K562 (cell line): ENCODE measurements around the gene GLE1. TPM values are rescaled to one million over a fixed set of nuclear protein-coding genes. Genes with fewer than 3 reads are reported as not detected.

Experiments
- CEBPG ChIP-seq, 3 experiments: fragments of 200-800 bp in 1 of 3; sonication (Bioruptor generic) in 1 of 3; sonication (generic) in 1 of 3; formaldehyde crosslinking in 1 of 3; IDR thresholded peaks in 2 of 3; conservative IDR thresholded peaks in 1 of 3; 2 replicates each; pipeline versions ENCODE4 v1.6.1 to v1.8.0; 2016 to 2022; ENCODE audit warnings: missing compliant biosample characterization in 2 of 3, missing genetic modification characterization in 2 of 3, mild to moderate bottlenecking in 1 of 3, missing genetic modification reagents in 1 of 3
- EGR1 ChIP-seq: fragments of 450-650 bp; conservative IDR thresholded peaks from 2 replicates; pipeline ENCODE4 v1.6.1; 2017; ENCODE audit warnings: mild to moderate bottlenecking
- ETS2 ChIP-seq: IDR thresholded peaks from 2 replicates; pipeline ENCODE4 v1.6.1; 2016; ENCODE audit warnings: borderline replicate concordance, missing genetic modification characterization, mild to moderate bottlenecking, moderate library complexity, missing compliant biosample characterization; ENCODE audit not compliant: poor library complexity, severe bottlenecking
- EZH2 ChIP-seq: IDR thresholded peaks from 2 replicates; pipeline ENCODE4 v1.6.1; 2012; ENCODE audit warnings: low read depth, mild to moderate bottlenecking, inconsistent platforms, low read length, borderline replicate concordance
- GTF2E2 ChIP-seq: fragments of 200-800 bp; sonication (Bioruptor generic); IDR thresholded peaks from 2 replicates; pipeline ENCODE4 v1.6.1; 2016; ENCODE audit warnings: missing genetic modification characterization, missing compliant biosample characterization
- HNRNPUL1 ChIP-seq: fragments of 200-400 bp; formaldehyde crosslinking; IDR thresholded peaks from 2 replicates; pipeline ENCODE4 v1.6.1; 2017; ENCODE audit warnings: low read length
- RCOR1 ChIP-seq, 2 experiments: IDR thresholded peaks; 2 replicates each; pipeline ENCODE4 v1.6.1; 2012; ENCODE audit warnings: low read depth in 2 of 2, low read length in 2 of 2, borderline replicate concordance in 1 of 2, improper control_type of control experiment in 1 of 2
- SMARCE1 ChIP-seq: fragments of 450-650 bp; IDR thresholded peaks from 2 replicates; pipeline ENCODE4 v1.7.1; 2016; ENCODE audit warnings: mild to moderate bottlenecking
- SRSF9 ChIP-seq: fragments of 200-400 bp; formaldehyde crosslinking; IDR thresholded peaks from 2 replicates; pipeline ENCODE4 v1.6.1; 2017; ENCODE audit warnings: low read depth, low read length, borderline replicate concordance
- TBL1XR1 ChIP-seq, 2 experiments: IDR thresholded peaks; 2 replicates each; pipeline ENCODE4 v1.6.1; 2012; ENCODE audit warnings: improper control_type of control experiment in 2 of 2, low read length in 2 of 2, mild to moderate bottlenecking in 1 of 2
- ZFPM2 ChIP-seq: fragments of 250-450 bp; sonication (Bioruptor Pico); IDR thresholded peaks from 2 replicates; pipeline ENCODE4 v1.5.1; 2022; ENCODE audit warnings: mild to moderate bottlenecking
- ZNF431 ChIP-seq: sonication (generic); formaldehyde crosslinking; IDR thresholded peaks from 2 replicates; pipeline ENCODE4 v1.8.0; 2022; ENCODE audit warnings: mild to moderate bottlenecking, missing genetic modification reagents
- ZNF589 ChIP-seq: fragments of 200-800 bp; sonication (Bioruptor generic); IDR thresholded peaks from 2 replicates; pipeline ENCODE4 v1.6.1; 2016; ENCODE audit warnings: low read depth, missing genetic modification characterization, missing compliant biosample characterization
- ZSCAN32 ChIP-seq: fragments of 450-650 bp; formaldehyde crosslinking; IDR thresholded peaks from 2 replicates; pipeline ENCODE4 v1.4.0; 2020; ENCODE audit warnings: mild to moderate bottlenecking, moderate library complexity
- polyA plus RNA-seq, 8 experiments: library from polyadenylated mRNA; depleted of rRNA in 4 of 8; stranded (reverse) in 5 of 8; unstranded in 3 of 8; fragments of >200 nt; fragmentation: Nextera tagmentation in 2 of 8; fragmentation: Illumina TruSeq in 1 of 8; extraction: Ambion mirVana in 2 of 8; extraction: Trizol in 1 of 8; gene quantifications; 2 replicates each; pipeline versions ENCODE4 v1.2.1 to v1.2.3, GENCODE V29; 2011 to 2014; ENCODE audit warnings: inconsistent platforms in 1 of 8, missing spikeins in 1 of 8
- total RNA-seq, 7 experiments: library from RNA; depleted of rRNA in 6 of 7; stranded (reverse); fragments of >200 nt in 6 of 7; fragmentation: Illumina TruSeq in 2 of 7; extraction: Trizol in 2 of 7; gene quantifications; 2 replicates each; pipeline versions ENCODE4 v1.2.1 to v1.2.3, GENCODE V29; 2011 to 2021; ENCODE audit warnings: low replicate concordance in 1 of 7
- TF ChIP-seq, protein P1 (sequence below): IDR thresholded peaks from 2 replicates; pipeline ENCODE4 v1.6.1; 2011; ENCODE audit warnings: borderline replicate concordance, low read depth, mild to moderate bottlenecking, moderate library complexity, low read length; ENCODE audit not compliant: insufficient read depth, poor library complexity, severe bottlenecking
- TF ChIP-seq, protein P2 (sequence below): fragments of 450-650 bp; IDR thresholded peaks from 2 replicates; pipeline ENCODE4 v1.6.1; 2016; ENCODE audit warnings: low read depth

The GLE1 gene
- total and polyA plus RNA-seq, 9 of the 15 experiments (the other 6 are each of a cell fraction or from before 2014, with no cell fraction given) = 15.9 to 44.8 (median 37.6) TPM

DNA sequence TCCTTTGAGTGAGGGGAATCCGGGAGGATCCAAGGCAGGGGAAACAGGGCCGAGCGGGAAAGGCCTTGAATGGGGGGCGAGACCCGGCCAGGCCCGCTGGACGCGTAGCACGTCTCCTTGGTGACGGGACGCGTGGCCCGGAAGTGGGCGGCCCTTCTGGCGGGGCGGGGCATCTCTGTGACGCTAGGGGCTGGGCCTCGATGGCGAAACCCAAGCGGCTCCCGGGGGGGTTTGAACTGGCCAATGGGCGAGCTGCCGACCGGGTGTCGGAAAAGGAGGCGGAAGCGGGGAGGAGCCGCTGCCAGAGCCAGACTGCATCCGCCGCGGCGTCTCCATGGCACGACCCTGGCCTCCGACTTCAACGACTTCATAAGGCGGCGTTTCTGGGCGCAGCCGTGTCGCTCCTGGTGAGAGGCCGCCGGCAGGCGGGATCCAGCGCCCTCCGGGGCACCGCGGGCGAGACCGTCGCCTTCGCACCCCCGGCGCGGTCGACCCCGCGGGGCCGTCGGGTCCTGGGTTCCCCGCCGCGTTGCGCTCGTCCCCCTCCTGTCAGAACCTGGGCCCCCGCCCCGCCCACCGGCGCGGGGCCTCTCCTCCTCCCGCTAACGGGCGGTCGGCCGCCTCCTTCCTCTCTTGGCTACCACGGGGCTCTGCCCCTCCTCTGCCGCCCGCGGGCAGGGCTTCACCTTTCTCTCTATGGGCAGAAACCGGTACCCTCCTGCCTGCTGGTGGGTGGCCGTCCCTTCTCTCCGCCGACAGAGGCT, 48.5 kb upstream of the GLE1 start, which contains the start of gene ODF2 (continued):
- TF ChIP-seq, protein P1, sequence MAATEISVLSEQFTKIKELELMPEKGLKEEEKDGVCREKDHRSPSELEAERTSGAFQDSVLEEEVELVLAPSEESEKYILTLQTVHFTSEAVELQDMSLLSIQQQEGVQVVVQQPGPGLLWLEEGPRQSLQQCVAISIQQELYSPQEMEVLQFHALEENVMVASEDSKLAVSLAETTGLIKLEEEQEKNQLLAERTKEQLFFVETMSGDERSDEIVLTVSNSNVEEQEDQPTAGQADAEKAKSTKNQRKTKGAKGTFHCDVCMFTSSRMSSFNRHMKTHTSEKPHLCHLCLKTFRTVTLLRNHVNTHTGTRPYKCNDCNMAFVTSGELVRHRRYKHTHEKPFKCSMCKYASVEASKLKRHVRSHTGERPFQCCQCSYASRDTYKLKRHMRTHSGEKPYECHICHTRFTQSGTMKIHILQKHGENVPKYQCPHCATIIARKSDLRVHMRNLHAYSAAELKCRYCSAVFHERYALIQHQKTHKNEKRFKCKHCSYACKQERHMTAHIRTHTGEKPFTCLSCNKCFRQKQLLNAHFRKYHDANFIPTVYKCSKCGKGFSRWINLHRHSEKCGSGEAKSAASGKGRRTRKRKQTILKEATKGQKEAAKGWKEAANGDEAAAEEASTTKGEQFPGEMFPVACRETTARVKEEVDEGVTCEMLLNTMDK = no peak
- TF ChIP-seq RCOR1 (IDR thresholded peaks at IDR 0.05; ENCODE audit: borderline replicate concordance in 1 of 2, low read depth in 2 of 2, low read length in 2 of 2) (no peak; a peak in 1 of 4 replicates), GTF2E2 (tag) (no peak), CEBPG (CRISPR knock-in tag; IDR thresholded peaks at IDR 0.05) (peak; percentile 80; the same call in 1 of the 2 replicates), CEBPG (tag; conservative IDR thresholded peaks at IDR 0.05 in 1 of 2, IDR thresholded peaks at IDR 0.05 in 1 of 2) (peak; percentile 71 to 78), ZNF431 (CRISPR knock-in tag) (no peak), TBL1XR1 (IDR thresholded peaks at IDR 0.05; ENCODE audit: low read length in 2 of 2) (no peak), HNRNPUL1 (no peak), EGR1 (peak; percentile 50), SRSF9 (no peak), ZNF589 (CRISPR knock-in tag) (no peak), SMARCE1 (no peak), ETS2 (tag) (no peak), EZH2 (no peak), ZSCAN32 (CRISPR knock-in tag) (no peak), ZFPM2 (CRISPR knock-in tag) (no peak)
- TF ChIP-seq, protein P2, sequence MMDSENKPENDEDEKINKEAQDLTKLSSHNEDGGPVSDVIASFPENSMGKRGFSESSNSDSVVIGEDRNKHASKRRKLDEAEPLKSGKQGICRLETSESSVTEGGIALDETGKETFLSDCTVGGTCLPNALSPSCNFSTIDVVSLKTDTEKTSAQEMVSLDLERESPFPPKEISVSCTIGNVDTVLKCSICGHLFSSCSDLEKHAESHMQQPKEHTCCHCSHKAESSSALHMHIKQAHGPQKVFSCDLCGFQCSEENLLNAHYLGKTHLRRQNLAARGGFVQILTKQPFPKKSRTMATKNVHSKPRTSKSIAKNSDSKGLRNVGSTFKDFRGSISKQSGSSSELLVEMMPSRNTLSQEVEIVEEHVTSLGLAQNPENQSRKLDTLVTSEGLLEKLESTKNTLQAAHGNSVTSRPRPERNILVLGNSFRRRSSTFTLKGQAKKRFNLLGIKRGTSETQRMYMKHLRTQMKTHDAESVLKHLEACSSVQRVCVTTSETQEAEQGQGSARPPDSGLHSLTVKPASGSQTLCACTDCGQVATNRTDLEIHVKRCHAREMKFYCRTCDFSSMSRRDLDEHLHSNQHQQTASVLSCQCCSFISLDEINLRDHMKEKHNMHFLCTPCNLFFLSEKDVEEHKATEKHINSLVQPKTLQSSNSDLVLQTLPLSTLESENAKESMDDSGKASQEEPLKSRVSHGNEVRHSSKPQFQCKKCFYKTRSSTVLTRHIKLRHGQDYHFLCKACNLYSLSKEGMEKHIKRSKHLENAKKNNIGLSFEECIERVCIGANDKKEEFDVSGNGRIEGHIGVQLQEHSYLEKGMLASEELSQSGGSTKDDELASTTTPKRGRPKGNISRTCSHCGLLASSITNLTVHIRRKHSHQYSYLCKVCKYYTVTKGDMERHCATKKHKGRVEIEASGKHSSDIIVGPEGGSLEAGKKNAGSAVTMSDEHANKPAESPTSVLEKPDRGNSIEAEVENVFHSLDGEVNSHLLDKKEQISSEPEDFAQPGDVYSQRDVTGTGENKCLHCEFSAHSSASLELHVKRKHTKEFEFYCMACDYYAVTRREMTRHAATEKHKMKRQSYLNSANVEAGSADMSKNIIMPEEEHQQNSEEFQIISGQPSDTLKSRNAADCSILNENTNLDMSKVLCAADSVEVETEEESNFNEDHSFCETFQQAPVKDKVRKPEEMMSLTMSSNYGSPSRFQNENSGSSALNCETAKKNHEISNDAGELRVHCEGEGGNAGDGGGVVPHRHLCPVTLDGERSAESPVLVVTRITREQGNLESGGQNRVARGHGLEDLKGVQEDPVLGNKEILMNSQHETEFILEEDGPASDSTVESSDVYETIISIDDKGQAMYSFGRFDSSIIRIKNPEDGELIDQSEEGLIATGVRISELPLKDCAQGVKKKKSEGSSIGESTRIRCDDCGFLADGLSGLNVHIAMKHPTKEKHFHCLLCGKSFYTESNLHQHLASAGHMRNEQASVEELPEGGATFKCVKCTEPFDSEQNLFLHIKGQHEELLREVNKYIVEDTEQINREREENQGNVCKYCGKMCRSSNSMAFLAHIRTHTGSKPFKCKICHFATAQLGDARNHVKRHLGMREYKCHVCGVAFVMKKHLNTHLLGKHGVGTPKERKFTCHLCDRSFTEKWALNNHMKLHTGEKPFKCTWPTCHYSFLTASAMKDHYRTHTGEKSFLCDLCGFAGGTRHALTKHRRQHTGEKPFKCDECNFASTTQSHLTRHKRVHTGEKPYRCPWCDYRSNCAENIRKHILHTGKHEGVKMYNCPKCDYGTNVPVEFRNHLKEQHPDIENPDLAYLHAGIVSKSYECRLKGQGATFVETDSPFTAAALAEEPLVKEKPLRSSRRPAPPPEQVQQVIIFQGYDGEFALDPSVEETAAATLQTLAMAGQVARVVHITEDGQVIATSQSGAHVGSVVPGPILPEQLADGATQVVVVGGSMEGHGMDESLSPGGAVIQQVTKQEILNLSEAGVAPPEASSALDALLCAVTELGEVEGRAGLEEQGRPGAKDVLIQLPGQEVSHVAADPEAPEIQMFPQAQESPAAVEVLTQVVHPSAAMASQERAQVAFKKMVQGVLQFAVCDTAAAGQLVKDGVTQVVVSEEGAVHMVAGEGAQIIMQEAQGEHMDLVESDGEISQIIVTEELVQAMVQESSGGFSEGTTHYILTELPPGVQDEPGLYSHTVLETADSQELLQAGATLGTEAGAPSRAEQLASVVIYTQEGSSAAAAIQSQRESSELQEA = no peak
